ENCODE data around the gene PSMD6.

DNA sequence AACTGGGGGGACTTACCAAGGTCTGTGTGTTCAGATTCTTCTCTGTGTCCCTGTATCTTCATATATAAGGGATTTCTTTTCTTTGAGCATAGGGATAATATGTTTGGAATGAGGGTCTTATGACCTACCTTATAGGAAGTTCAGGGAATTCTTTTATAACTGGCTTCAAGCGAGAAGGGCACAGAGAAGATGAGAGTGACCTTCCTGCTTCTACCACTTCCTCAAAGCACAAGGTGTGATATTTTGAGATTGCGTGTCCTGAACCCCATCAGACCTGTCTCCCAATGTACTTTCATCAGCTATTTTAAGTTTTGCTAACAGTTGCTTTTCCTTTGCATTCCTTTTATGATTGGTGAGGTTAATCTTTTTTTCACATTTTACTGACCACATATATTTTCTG, 3.1 kb upstream of the PSMD6 start:
- TF ChIP-seq, protein P1, sequence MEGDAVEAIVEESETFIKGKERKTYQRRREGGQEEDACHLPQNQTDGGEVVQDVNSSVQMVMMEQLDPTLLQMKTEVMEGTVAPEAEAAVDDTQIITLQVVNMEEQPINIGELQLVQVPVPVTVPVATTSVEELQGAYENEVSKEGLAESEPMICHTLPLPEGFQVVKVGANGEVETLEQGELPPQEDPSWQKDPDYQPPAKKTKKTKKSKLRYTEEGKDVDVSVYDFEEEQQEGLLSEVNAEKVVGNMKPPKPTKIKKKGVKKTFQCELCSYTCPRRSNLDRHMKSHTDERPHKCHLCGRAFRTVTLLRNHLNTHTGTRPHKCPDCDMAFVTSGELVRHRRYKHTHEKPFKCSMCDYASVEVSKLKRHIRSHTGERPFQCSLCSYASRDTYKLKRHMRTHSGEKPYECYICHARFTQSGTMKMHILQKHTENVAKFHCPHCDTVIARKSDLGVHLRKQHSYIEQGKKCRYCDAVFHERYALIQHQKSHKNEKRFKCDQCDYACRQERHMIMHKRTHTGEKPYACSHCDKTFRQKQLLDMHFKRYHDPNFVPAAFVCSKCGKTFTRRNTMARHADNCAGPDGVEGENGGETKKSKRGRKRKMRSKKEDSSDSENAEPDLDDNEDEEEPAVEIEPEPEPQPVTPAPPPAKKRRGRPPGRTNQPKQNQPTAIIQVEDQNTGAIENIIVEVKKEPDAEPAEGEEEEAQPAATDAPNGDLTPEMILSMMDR (conservative IDR thresholded peaks at IDR 0.05; ENCODE audit: low read depth, low read length): no peak
- TF ChIP-seq EZH2 (IDR thresholded peaks at IDR 0.05; ENCODE audit: borderline replicate concordance, low read depth, low read length, poor library complexity, severe bottlenecking): no peak
